Tibial nerve (tissue), 3 donors: ENCODE data around the gene CDC42SE2.

Source experiments
- POLR2A ChIP-seq, 2 donors: fragments of 450-650 bp; IDR thresholded peaks; one replicate each; pipeline ENCODE4 v1.6.1; 2017; ENCODE audit warnings: antibody characterized with exemption in 2 of 2, mild to moderate bottlenecking in 2 of 2, moderate library complexity in 2 of 2
- TF ChIP-seq, protein P1 (sequence below), 5 experiments: fragments of 200-600 bp in 3 of 5; fragments of 450-650 bp in 2 of 5; sonication (generic) in 3 of 5; IDR thresholded peaks; one replicate each; pipeline ENCODE4 v1.5.1; 2016 to 2019; ENCODE audit warnings: antibody characterized with exemption in 5 of 5, mild to moderate bottlenecking in 3 of 5, moderate library complexity in 2 of 5

DNA sequence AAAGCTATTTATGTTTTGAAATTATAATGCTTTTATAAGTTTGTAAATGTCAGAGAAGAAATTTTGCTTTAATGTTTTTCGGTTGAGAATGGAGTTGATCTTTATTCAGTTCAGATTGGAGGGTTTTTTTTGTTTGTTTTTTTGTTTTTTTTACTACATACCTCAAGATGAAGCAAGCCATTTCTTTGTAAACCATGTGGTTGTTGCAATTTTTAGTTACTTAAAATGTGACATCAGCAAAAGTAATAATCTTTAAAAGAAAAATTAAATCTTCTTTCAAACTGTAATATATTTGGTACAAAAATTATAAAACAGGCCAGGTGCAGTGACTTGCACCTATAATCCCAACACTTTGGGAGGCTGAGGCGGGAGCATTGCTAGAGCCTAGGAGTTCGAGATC is 102.6 kb downstream of the CDC42SE2 start:
- TF ChIP-seq POLR2A (IDR thresholded peaks at IDR 0.05), result no peak
- TF ChIP-seq, protein P1, sequence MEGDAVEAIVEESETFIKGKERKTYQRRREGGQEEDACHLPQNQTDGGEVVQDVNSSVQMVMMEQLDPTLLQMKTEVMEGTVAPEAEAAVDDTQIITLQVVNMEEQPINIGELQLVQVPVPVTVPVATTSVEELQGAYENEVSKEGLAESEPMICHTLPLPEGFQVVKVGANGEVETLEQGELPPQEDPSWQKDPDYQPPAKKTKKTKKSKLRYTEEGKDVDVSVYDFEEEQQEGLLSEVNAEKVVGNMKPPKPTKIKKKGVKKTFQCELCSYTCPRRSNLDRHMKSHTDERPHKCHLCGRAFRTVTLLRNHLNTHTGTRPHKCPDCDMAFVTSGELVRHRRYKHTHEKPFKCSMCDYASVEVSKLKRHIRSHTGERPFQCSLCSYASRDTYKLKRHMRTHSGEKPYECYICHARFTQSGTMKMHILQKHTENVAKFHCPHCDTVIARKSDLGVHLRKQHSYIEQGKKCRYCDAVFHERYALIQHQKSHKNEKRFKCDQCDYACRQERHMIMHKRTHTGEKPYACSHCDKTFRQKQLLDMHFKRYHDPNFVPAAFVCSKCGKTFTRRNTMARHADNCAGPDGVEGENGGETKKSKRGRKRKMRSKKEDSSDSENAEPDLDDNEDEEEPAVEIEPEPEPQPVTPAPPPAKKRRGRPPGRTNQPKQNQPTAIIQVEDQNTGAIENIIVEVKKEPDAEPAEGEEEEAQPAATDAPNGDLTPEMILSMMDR (IDR thresholded peaks at IDR 0.05), result no peak
